Right lung (tissue), 10 donors: ENCODE data around the gene CAND1. TPM values are rescaled to one million over a fixed set of nuclear protein-coding genes. Genes with fewer than 3 reads are reported as not detected.
A peak's percentile ranks its signal among the peaks of the same experiment; 100 is the strongest.

Experiments used
- DNase-seq, 2 donors: peaks; one replicate each; pipeline ENCODE4 v3.0.0-alpha.2; 2013
- long read RNA-seq, 8 donors: transcript quantifications; one replicate each; lab custom pipeline, GENCODE V29; 2026
- polyA plus RNA-seq, 5 donors: library from polyadenylated mRNA; unstranded; fragments of 120-200 nt; gene quantifications; one replicate each; pipeline versions ENCODE4 v1.2.1 to v1.2.3, GENCODE V29; 2013; ENCODE audit warnings: inconsistent platforms in 1 of 5, low replicate concordance in 1 of 5; ENCODE audit not compliant: insufficient read length in 5 of 5, insufficient read depth in 1 of 5

The CAND1 gene
- 100 to 1,000 TPM; 105 to 202 (median 173) TPM for polyA plus RNA-seq
- long read RNA-seq, donor 1, full-length matches to known transcripts = 24 of 44 reads
- long read RNA-seq, donor 1, partial matches to known transcripts = 20 of 44 reads
- long read RNA-seq, donor 1, other reads (novel, unspliced or antisense) = 0 of 44 reads
- long read RNA-seq, donor 2, full-length matches to known transcripts = 15 of 25 reads
- long read RNA-seq, donor 2, partial matches to known transcripts = 10 of 25 reads
- long read RNA-seq, donor 2, other reads (novel, unspliced or antisense) = 0 of 25 reads
- long read RNA-seq, donor 3, full-length matches to known transcripts = 7 of 15 reads
- long read RNA-seq, donor 3, partial matches to known transcripts = 8 of 15 reads
- long read RNA-seq, donor 3, other reads (novel, unspliced or antisense) = 0 of 15 reads
- long read RNA-seq, donor 4, full-length matches to known transcripts = 11 of 22 reads
- long read RNA-seq, donor 4, partial matches to known transcripts = 11 of 22 reads
- long read RNA-seq, donor 4, other reads (novel, unspliced or antisense) = 0 of 22 reads
- long read RNA-seq, donor 5, full-length matches to known transcripts = 15 of 39 reads
- long read RNA-seq, donor 5, partial matches to known transcripts = 24 of 39 reads
- long read RNA-seq, donor 5, other reads (novel, unspliced or antisense) = 0 of 39 reads
- long read RNA-seq, donor 6, full-length matches to known transcripts = 24 of 43 reads
- long read RNA-seq, donor 6, partial matches to known transcripts = 19 of 43 reads
- long read RNA-seq, donor 6, other reads (novel, unspliced or antisense) = 0 of 43 reads
- long read RNA-seq, donor 7, full-length matches to known transcripts = 18 of 33 reads
- long read RNA-seq, donor 7, partial matches to known transcripts = 15 of 33 reads
- long read RNA-seq, donor 7, other reads (novel, unspliced or antisense) = 0 of 33 reads
- long read RNA-seq, donor 8, full-length matches to known transcripts = 6 of 12 reads
- long read RNA-seq, donor 8, partial matches to known transcripts = 6 of 12 reads
- long read RNA-seq, donor 8, other reads (novel, unspliced or antisense) = 0 of 12 reads

- peak; percentile 99 to 100 for DNase-seq
Observed at GRCh38 chr12:67268896-67269632, at the start of gene CAND1. Gene CAND1, plus strand, starts transcription at chr12:67269358. Its CDS starts 360 bp downstream, at chr12:67269718.

DNA sequence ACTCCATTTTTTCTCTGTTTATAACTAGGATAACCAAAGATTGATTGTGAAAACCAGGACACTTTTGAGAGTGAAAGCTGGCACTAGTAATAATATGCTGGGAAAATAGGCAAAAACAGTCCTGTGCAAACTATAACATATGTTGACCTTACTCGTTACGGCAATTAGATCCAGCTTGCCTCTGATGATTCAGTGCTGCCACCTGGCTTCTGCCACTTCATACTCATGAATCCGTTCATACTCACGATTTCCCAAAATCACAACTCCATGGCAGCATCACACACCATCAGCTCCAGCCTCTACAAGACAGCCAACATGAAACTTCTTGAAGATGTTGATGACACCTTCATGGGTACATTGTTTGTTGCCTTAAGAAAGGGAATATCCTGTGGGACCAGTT lies 49.1 kb upstream of the CAND1 start:
- DNase-seq = no peak

GRCh38 chr12:67222302-67222701 lies 46.9 kb upstream of the CAND1 start:
- no peak for DNase-seq

- no peak for DNase-seq
Observed at GRCh38 chr12:67223225-67223624, 45.9 kb upstream of the CAND1 start.

DNA sequence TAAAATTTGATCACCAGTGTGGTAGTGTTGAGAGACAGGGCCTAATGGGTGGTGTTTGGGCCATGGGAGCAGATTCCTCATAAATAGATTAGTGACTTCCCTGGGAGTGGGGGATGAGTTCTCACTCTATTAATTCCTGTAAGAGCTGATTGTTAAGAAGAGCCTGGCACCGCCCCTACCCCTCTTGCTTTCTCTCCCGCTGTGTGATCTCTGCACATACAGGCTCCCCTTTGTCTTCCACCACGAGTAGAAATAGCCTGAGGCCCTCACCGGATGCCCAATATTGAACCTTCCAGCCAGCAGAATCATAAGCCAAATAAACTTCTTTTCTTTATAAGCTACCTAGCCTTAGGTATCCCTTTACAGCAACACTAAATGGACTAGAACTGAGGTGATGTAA lies 31.9 kb upstream of the CAND1 start:
- DNase-seq = no peak

DNA sequence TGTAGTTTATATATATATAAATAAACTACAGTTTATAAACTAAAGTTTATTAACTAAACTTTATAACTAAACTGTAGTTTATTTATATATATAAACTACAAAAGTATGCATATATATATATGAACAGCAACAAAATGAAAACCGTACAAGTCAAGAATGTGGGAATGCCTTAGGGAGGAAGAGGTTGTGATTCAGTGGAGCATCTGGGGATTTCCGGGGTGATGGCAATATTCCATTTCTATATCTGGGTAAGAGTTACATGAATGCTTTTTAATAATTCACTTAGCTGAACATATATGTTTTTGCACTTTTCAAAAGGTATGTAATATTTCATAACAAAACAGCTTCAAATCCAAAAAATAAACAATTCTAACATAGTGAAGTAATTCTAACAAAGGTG lies 30.1 kb upstream of the CAND1 start:
- no peak for DNase-seq

DNA sequence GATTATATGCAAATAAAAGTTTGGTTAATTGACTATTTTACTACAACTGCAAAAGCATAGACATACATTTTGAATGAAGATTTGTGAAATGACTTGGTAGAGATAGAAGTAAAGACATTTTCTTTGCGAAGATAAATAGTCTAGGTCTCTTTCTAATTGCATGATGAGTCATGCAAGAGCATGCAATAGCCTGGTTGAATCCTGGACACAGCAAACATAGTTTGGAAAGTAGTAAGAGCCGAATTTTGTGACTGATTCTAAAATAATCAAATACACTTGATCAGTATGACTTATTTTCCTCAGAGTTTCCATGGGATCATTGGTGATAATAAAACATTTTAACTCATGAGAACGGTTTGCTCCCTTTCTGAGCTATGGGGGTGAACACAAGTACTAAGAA lies 27.7 kb upstream of the CAND1 start:
- no peak for DNase-seq

- no peak for DNase-seq
Observed at GRCh38 chr12:67243260-67243659, 25.9 kb upstream of the CAND1 start.

DNA sequence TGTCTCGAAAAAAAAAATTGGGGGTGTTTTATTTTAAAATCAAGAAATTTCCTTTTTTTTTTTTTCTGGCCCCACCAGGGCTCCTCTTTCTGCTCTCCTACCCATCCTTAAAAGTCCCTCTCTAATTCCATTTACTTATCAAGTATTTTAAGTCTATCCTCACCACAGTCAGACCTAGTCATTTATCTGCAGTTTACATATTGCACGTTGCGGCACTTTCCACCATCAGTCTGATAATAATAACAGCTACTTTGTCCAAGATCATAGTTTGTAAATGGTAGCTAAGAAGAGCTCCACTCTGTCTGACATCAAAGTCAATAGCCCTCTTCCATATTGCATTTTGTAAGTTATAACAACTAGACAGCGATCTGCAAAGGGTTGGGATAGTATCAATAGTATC lies 23.6 kb upstream of the CAND1 start:
- DNase-seq = no peak

- DNase-seq = no peak
Observed at GRCh38 chr12:67251012-67251411, 18.1 kb upstream of the CAND1 start.

DNA sequence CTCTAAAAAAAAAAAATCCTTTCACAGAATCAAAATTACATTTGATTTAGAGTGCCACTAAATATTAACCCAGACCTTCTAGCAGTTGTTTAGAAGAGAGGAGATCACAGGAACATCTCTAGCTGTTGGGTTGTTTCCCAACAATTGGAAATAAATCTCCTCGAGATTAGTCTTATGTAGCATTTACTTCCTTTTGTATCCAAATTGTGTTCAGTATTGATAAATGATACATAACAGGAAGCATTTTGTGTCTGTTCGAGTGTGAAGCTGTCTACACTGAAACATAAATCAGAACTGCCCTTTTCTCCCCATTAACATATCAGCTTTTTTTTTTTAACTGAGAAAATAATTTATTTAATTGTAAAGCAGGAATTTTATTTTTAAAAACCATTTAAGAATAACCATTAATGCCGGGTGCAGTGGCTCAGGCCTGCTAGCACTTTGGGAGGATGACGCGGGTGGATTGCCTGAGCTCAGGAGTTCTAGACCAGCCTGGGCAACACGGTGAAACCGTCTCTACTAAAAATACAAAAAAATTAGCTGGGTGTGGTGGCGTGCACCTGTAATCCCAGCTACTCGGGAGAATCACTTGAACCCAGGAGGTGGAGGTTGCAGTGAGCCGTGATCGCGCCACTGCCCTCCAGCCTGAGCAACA lies 14.7 kb upstream of the CAND1 start:
- DNase-seq = no peak

DNA sequence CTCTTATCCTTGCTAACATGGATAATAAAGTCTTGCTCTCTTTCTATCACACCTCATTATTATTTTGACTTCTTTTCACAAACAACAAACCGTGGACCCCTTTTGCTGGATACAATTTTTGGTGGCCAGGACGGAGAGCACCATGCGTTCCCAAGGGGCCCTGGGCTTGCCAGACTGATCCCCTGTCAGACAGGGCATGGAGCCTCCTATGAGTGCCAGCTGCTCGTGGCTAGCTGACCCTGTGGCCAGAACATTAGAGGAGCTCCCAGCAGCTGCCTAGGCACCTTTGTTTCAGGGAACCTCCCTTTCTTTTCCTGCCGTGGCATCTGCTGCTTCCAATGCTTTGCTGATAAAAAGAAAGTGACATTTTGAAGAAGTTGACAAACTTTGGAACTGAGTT lies 12.5 kb upstream of the CAND1 start:
- no peak for DNase-seq

DNA sequence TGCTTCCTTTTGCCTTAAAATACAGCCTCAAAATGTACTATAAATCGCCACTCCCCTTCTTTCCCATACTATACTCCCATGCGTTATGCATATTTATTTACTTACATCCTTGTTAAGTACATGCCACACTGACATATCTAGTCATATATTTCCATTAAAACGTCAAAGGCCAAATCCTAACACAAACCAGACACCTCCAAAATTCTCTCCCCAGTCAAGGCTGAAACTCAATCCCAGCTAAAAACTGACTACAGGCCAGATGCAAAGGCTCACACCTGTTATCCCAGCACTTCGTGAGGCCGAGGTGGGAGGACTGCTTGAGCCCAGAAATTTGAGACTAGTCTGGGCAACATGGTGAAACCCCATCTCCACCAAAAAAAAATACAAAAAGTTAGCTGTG lies 5.7 kb upstream of the CAND1 start:
- no peak for DNase-seq

- DNase-seq = no peak
Observed at GRCh38 chr12:67268335-67268895, 743 bp upstream of the CAND1 start.

DNA sequence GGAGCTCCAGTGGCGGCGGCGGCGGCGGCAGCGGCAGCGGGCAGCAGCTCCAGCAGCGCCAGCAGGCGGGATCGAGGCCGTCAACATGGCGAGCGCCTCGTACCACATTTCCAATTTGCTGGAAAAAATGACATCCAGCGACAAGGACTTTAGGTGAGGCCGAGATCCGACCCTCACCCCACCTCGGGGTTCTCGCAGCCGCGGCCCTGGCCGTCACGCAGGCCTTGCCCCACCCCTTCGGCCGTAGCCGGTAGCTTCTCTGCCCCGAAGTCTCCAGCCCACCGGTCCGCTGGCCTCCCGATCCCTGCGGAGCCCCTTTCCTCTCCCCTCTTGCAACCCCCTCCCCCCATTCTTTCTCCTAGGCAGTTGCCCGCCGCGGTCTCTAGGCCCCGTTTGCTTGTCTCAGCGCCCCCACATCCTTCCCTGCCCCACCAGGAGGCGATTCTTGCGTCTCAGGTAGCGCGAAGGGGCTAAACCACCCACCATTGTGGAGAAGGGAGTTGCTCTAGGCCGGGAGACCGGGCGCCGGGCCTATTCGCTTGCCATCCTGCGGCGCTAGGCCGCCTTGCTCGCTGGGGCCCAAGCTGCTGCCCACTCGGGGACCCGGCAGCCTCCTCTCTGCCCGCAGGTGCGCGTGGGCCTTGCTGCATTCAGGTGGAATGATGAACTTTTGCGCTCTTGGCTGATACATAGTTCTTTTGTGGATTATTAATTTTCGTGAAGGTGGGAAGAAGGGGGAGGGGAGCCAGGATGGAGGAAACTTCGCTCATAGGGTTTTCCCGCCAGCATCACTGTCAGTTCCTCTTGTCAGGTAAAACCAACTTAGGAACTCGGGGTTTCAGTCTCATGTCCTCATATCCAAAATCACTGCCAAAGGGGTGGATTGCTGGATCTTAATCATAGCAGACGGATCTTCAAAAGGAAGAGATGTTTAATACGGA lies 745 bp downstream of the CAND1 start:
- DNase-seq = peak in 1 of 2 donors; percentile 24

DNA sequence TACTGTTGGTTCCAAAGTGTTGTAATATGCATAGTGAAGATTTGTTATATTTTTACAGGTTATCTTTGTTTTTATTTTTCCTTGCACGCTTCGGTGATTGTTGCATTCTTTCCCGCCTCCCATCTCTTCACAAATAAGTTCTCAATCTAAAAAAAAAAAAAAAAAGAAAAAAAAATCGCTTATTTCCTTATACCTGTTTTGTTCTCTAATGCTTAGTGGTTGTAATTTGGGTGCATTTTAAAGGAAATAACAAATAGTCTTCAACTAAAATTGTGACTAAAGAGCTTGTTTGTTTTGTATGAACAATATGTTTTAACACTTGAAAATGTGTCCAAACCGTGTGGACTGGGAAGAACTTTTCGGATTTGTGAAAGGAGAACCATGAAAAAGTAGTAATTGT lies 1.5 kb downstream of the CAND1 start:
- DNase-seq = no peak

GRCh38 chr12:67271976-67272375 lies 2.8 kb downstream of the CAND1 start:
- no peak for DNase-seq

GRCh38 chr12:67274186-67274585 lies 5.0 kb downstream of the CAND1 start:
- DNase-seq = no peak

DNA sequence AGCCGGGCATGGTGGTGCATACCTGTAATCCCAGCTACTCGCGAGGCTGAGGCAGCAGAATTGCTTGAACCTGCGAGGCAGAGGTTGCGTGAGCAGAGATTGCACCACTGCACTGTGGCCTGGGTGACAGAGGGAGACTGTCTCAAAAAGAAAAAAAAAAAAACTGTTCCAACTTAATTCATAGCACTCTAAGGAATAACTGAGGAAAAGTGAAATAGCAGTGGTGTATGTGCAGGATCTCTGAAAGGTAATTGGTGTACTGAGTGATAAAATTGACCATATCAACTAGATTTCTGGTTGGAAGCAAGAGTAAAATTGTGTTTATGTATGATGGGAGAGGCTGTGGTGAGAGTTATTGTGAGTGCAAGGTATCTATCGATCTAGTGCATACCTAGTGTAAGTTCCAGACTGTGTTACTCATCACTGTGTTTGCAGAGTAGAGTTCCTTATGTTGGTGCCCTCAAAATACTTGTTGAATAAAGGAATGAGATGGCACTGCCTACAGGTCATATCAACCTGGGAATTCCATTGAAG lies 6.3 kb downstream of the CAND1 start:
- no peak for DNase-seq
